GM12878 (cell line): Measurements from ENCODE around the gene RRBP1. TPM values are rescaled to one million over a fixed set of nuclear protein-coding genes. Genes with fewer than 3 reads are reported as not detected.

Source experiments
- ATAC-seq: fragments of 200-7000 bp; cut with Tn5 transposase; 3 replicates; pipeline ENCODE4 v1.9.1; 2020; ENCODE audit warnings: mild to moderate bottlenecking, moderate library complexity
- BruUV-seq: library from RNA; stranded (reverse); fragments of 400-500 nt; replicated peaks from 2 replicates; lab custom pipeline; 2021; lab: Mats Ljungman, UMichigan
- CTCF ChIA-PET: fragments of 300-600 bp; sonication (Branson Sonifier 250); formaldehyde crosslinking; extraction: SDS; loops from one replicate; lab custom pipeline; 2021; ENCODE audit warnings: inconsistent platforms; lab: Yijun Ruan, JAX
- POLR2A ChIA-PET: fragments of 350-600 bp; formaldehyde crosslinking; extraction: SDS; loops from one replicate; lab custom pipeline; 2021; ENCODE audit warnings: inconsistent platforms; lab: Charles Lee
- RAD21 ChIA-PET: fragments of 300-600 bp; sonication (Branson Sonifier 250); formaldehyde crosslinking; loops from one replicate; lab custom pipeline; 2023; ENCODE audit warnings: antibody characterized with exemption; ENCODE audit not compliant: unreplicated experiment; lab: Charles Lee
- SMC1A ChIA-PET: fragments of 300-600 bp; sonication (Branson Sonifier 250); formaldehyde crosslinking; loops from one replicate; lab custom pipeline; 2023; ENCODE audit not compliant: unreplicated experiment, uncharacterized antibody; lab: Charles Lee
- DNase-seq: peaks from one replicate; pipeline ENCODE4 v3.0.0-alpha.2; 2011; ENCODE audit warnings: low read depth, low spot score
- FAIRE-seq: peaks from 3 replicates; lab custom pipeline; 2011; peaks lifted over from hg19 to GRCh38; lab: Jason Lieb, UNC
- H2AFZ ChIP-seq: 2 replicates; pipeline ENCODE4 v1.6.0; 2011; ENCODE audit warnings: low read depth, low read length, control low read depth; ENCODE audit not compliant: control insufficient read depth
- H3K27ac ChIP-seq: 2 replicates; pipeline ENCODE4 v1.5.1; 2011; ENCODE audit warnings: control low read depth; ENCODE audit not compliant: control insufficient read depth, insufficient read depth
- H3K27me3 ChIP-seq, 2 experiments: replicated peaks in 1 of 2; 2 replicates each; pipeline versions ENCODE4 v1.6.0 to v1.6.1; 2011; ENCODE audit warnings: low read length in 1 of 2; ENCODE audit not compliant: control insufficient read depth in 2 of 2, insufficient read depth in 2 of 2
- H3K36me3 ChIP-seq, 2 experiments: 2 replicates each; pipeline ENCODE4 v1.5.1; 2011; ENCODE audit warnings: low read length in 1 of 2; ENCODE audit not compliant: control insufficient read depth in 2 of 2, insufficient read depth in 2 of 2
- H3K4me1 ChIP-seq: 2 replicates; pipeline ENCODE4 v1.6.1; 2011; ENCODE audit warnings: mild to moderate bottlenecking, low read length, moderate library complexity, mixed read lengths; ENCODE audit not compliant: control insufficient read depth, insufficient read depth
- H3K4me2 ChIP-seq: 2 replicates; pipeline ENCODE4 v1.6.0; 2011; ENCODE audit warnings: control low read depth; ENCODE audit not compliant: control insufficient read depth, insufficient read depth
- H3K4me3 ChIP-seq: fragments of 200-600 bp; sonication (generic); 2 replicates; pipeline ENCODE4 v1.5.1; 2016
- H3K79me2 ChIP-seq: 2 replicates; pipeline ENCODE4 v1.6.0; 2011; ENCODE audit warnings: low read length; ENCODE audit not compliant: control insufficient read depth, insufficient read depth
- H3K9ac ChIP-seq: 2 replicates; pipeline ENCODE4 v1.8.0; 2011; ENCODE audit warnings: low read length, control low read depth, mixed read lengths; ENCODE audit not compliant: control insufficient read depth, insufficient read depth
- H3K9me3 ChIP-seq: replicated peaks from 3 replicates; pipeline ENCODE4 v1.5.1; 2011; ENCODE audit warnings: mild to moderate bottlenecking, low read length; ENCODE audit not compliant: control insufficient read depth, insufficient read depth
- H4K20me1 ChIP-seq: 2 replicates; pipeline ENCODE4 v1.6.0; 2011; ENCODE audit not compliant: control insufficient read depth, insufficient read depth
- BHLHE40 ChIP-seq, 2 experiments: fragments of 450-650 bp in 1 of 2; IDR thresholded peaks; 2 replicates each; pipeline ENCODE4 v1.6.1; 2011 to 2017; ENCODE audit warnings: low read depth in 2 of 2, borderline replicate concordance in 1 of 2, improper control_type of control experiment in 1 of 2, low read length in 1 of 2, mild to moderate bottlenecking in 1 of 2
- CBX3 ChIP-seq: fragments of 200-600 bp; sonication (generic); IDR thresholded peaks from 2 replicates; pipeline ENCODE4 v1.6.1; 2016; ENCODE audit warnings: low read depth, borderline replicate concordance
- CREB1 ChIP-seq: IDR thresholded peaks from 2 replicates; pipeline ENCODE4 v1.6.1; 2012; ENCODE audit warnings: low read depth, mild to moderate bottlenecking, inconsistent platforms
- E4F1 ChIP-seq: fragments of 450-650 bp; IDR thresholded peaks from 2 replicates; pipeline ENCODE4 v1.6.1; 2018; ENCODE audit warnings: borderline replicate concordance, mild to moderate bottlenecking; ENCODE audit not compliant: partially characterized antibody
- GATAD2B ChIP-seq: fragments of 450-650 bp; conservative IDR thresholded peaks from 2 replicates; pipeline ENCODE4 v1.6.1; 2017; ENCODE audit warnings: low read depth, mild to moderate bottlenecking, moderate library complexity
- IRF4 ChIP-seq: IDR thresholded peaks from 2 replicates; pipeline ENCODE4 v1.6.1; 2011; ENCODE audit warnings: low read depth, low read length
- MEF2A ChIP-seq: IDR thresholded peaks from 2 replicates; pipeline ENCODE4 v1.6.1; 2011; ENCODE audit warnings: low read depth, mild to moderate bottlenecking, low read length, moderate library complexity; ENCODE audit not compliant: insufficient read depth
- NKRF ChIP-seq: fragments of 450-650 bp; conservative IDR thresholded peaks from 2 replicates; pipeline ENCODE4 v1.6.1; 2017; ENCODE audit warnings: mild to moderate bottlenecking, moderate library complexity
- NR2C2 ChIP-seq: IDR thresholded peaks from 2 replicates; pipeline ENCODE4 v1.6.1; 2011; ENCODE audit warnings: borderline replicate concordance, low read depth; ENCODE audit not compliant: control insufficient read depth, insufficient read length
- SMC3 ChIP-seq: IDR thresholded peaks from 2 replicates; pipeline ENCODE4 v1.6.1; 2011; ENCODE audit warnings: low read length, improper control_type of control experiment, borderline replicate concordance
- SUZ12 ChIP-seq: fragments of 200-600 bp; sonication (generic); IDR thresholded peaks from one replicate; pipeline ENCODE4 v1.6.1; 2018; ENCODE audit warnings: antibody characterized with exemption, mild to moderate bottlenecking; ENCODE audit not compliant: unreplicated experiment
- TCF12 ChIP-seq: IDR thresholded peaks from 2 replicates; pipeline ENCODE4 v1.6.1; 2011; ENCODE audit warnings: low read depth, mild to moderate bottlenecking, low read length
- ZNF217 ChIP-seq: fragments of 450-650 bp; IDR thresholded peaks from 2 replicates; pipeline ENCODE4 v1.6.1; 2017; ENCODE audit warnings: antibody characterized with exemption, mild to moderate bottlenecking
- WGBS: methylation state at CpG from one replicate; pipeline ENCODE4 v1.1.6; 2016; ENCODE audit warnings: low lambda C conversion rate; ENCODE audit not compliant: insufficient replicate concordance, insufficient coverage; ENCODE audit errors: missing lambda C conversion rate; 5-methylcytosine and 5-hydroxymethylcytosine counted together
- in situ Hi-C: fragments of 300-500 bp; cut with MboI; formaldehyde crosslinking; loops from 9 replicates; pipeline ENCODE4 v1.14.3; 2018; ENCODE audit warnings: mixed read lengths
- intact Hi-C: fragments of 100-400 bp; cut with micrococcal nuclease; formaldehyde crosslinking; loops from one replicate; pipeline ENCODE4 v1.14.2; 2022; ENCODE audit not compliant: unreplicated experiment
- polyA plus RNA-seq, 11 experiments: library from polyadenylated mRNA; depleted of rRNA in 4 of 11; unstranded in 6 of 11; stranded (reverse) in 5 of 11; fragments of >200 nt; fragmentation: Nextera tagmentation in 4 of 11; fragmentation: Illumina TruSeq in 1 of 11; extraction: Ambion mirVana in 4 of 11; extraction: Trizol in 1 of 11; gene quantifications; 1 replicate in 1 of 11; 2 replicates in 10 of 11; pipeline versions ENCODE4 v1.2.1 to v1.2.3, GENCODE V29; 2011 to 2016; ENCODE audit warnings: inconsistent platforms in 2 of 11, missing spikeins in 2 of 11, low read depth in 1 of 11
- total RNA-seq, 4 experiments: library from RNA; depleted of rRNA in 3 of 4; stranded (reverse); fragments of >200 nt in 3 of 4; fragmentation: Illumina TruSeq in 1 of 4; extraction: Trizol in 1 of 4; gene quantifications; 2 replicates each; pipeline versions ENCODE4 v1.2.1 to v1.2.3, GENCODE V29; 2013 to 2021

RRBP1 gene
- total and polyA plus RNA-seq, 10 of the 15 experiments (the other 5 are each of a cell fraction or from before 2014, with no cell fraction given): 1.2 to 57.4 (median 24.6) TPM

DNA sequence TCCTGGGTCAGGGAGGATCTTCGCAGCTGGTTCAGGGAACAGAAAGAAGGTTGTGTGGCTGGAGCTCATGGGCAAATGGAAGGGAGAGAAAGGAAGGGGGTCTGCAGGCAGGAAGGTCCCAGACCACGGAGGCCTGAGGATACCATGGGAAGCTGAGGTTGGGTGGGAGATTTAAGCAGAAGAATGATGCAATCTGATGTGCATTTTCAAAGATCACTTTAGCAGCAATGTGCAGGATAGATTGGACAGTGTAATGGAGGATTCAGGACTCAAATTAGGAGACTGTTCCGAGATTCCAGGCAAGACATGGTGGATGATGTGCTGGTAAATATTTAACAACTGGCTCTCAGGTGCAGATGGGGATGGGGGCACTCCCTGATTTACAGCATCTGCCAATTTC lies 5.8 kb upstream of the RRBP1 start:
- no peak for ATAC-seq
- TF ChIP-seq BHLHE40 (IDR thresholded peaks at IDR 0.05; ENCODE audit: borderline replicate concordance in 1 of 2, low read depth in 2 of 2, low read length in 1 of 2) (no peak), ZNF217 (no peak), GATAD2B (no peak), SUZ12 (no peak), CBX3 (no peak), SMC3 (no peak), CREB1 (no peak)

GRCh38 chr20:17685168-17685567 lies 3.1 kb upstream of the RRBP1 start:
- ChIA-PET RAD21 (no interaction called here), POLR2A (no interaction called here), SMC1A (no interaction called here), CTCF (no interaction called here)
- peaks cover 13% of the 10 kb centered on the region for H3K79me2 ChIP-seq
- no peak for ATAC-seq
- no peak overlapping the region for H3K4me3 ChIP-seq
- 0% methylated on average over 1 of the region's 1 CpG for WGBS
- no peak overlapping the region for H3K4me2 ChIP-seq
- H3K9me3 ChIP-seq: peaks cover 2% of the 10 kb centered on the region; the same call in 2 of the 3 replicates
- no peak overlapping the region for H3K27ac ChIP-seq
- H3K27me3 ChIP-seq: peaks cover 0 to 10% of the 10 kb centered on the region in 2 experiments; a peak in 1 of 4 replicates
- BruUV-seq: no TSS peak
- intact Hi-C loops: no loop called here
- no peak overlapping the region for H3K9ac ChIP-seq
- peaks cover 4% of the 10 kb centered on the region; the same call in 1 of the 2 replicates for H3K4me1 ChIP-seq
- DNase-seq: no peak
- no peaks in the 10 kb centered on the region for H3K36me3 ChIP-seq
- H2AFZ ChIP-seq: no peak overlapping the region
- no peaks in the 10 kb centered on the region for H4K20me1 ChIP-seq
- no peak for FAIRE-seq
- in situ Hi-C loops: no loop called here
- no peak for TF ChIP-seq MEF2A
- TF ChIP-seq TCF12: no peak
- no peak for TF ChIP-seq NKRF
- no peak for TF ChIP-seq NR2C2
- no peak for TF ChIP-seq IRF4
- no peak for TF ChIP-seq E4F1

More for the DNA sequence above, 5.8 kb upstream of the RRBP1 start:
- no TSS peak for BruUV-seq
- ChIA-PET POLR2A (interaction anchor here (0.6 kb wide), 1 partner anchor 322 kb away, joined by 5 read pairs; no protein-coding TSS in a partner anchor), SMC1A (interaction anchor here (0.6 kb wide), 1 partner anchor 102 kb away, joined by 4 read pairs; no protein-coding TSS in a partner anchor), RAD21 (no interaction called here), CTCF (interaction anchor here (1.6 to 2.0 kb wide), 2 partner anchors 20 to 251 kb away, joined by 3 to 5 read pairs; no protein-coding TSS in a partner anchor)
- WGBS: 0% methylated on average over 3 of the region's 3 CpGs
- no peak overlapping the region for H3K9ac ChIP-seq
- H3K36me3 ChIP-seq: no peaks in the 10 kb centered on the region
- H3K4me3 ChIP-seq: no peak overlapping the region
- H3K27ac ChIP-seq: no peak overlapping the region
- DNase-seq: no peak
- in situ Hi-C loops (no loop called here), intact Hi-C loops (no loop called here)
- no peak overlapping the region for H2AFZ ChIP-seq
- peaks cover 2% of the 10 kb centered on the region; the same call in 2 of the 3 replicates for H3K9me3 ChIP-seq
- no peak overlapping the region for H3K4me2 ChIP-seq
- no peaks in the 10 kb centered on the region for H4K20me1 ChIP-seq
- peaks cover 0 to 10% of the 10 kb centered on the region in 2 experiments; a peak in 1 of 4 replicates for H3K27me3 ChIP-seq
- H3K4me1 ChIP-seq: no peaks in the 10 kb centered on the region
- no peak for FAIRE-seq
- H3K79me2 ChIP-seq: no peaks in the 10 kb centered on the region
